ENCODE results near the gene IGFL3. TPM values are rescaled to one million over a fixed set of nuclear protein-coding genes. Genes with fewer than 3 reads are reported as not detected.
"Not testable (repeated sequence)": the region's sequence is repeated elsewhere in the genome, so short reads cannot be mapped to it uniquely, and the experiment has no call there.

Gene IGFL3
- total RNA-seq (2021): 0.96 TPM in 1 of 2 replicates, not detected in the other
- percentile 38 among the genes with signal in this experiment for Bru-seq, nascent RNA
- percentile 23 among the genes with signal in this experiment for BruChase-seq, experiment 1, labeled RNA remaining after a 2-hour chase
- BruChase-seq, experiment 2, labeled RNA remaining after a 6-hour chase: percentile 47 among the genes with signal in this experiment
- long read RNA-seq, partial matches to known transcripts: 1 of 1 reads
- long read RNA-seq, other reads (novel, unspliced or antisense): 0 of 1 reads

GRCh38 chr19:46124638-46125115 lies at the start of gene IGFL3:
TSS of gene IGFL3 (minus strand) at chr19:46124688. CDS start at chr19:46124649, 39 bp downstream.
- Histone ChIP-seq H3K4me3 (no peak within 1 kb of the TSS), H3K27me3 (ENCODE audit: insufficient read depth, low read depth) (no peaks in the 10 kb centered on the region)
- intact Hi-C loops (cut with micrococcal nuclease; ENCODE audit: unreplicated experiment): no loop called here

GRCh38 chr19:46173886-46174480 lies 49.5 kb upstream of the IGFL3 start:
- BruUV-seq (replicated peaks): no TSS peak
- Histone ChIP-seq H3K9me2 (ENCODE audit: insufficient read depth) (no peaks in the 10 kb centered on the region), H3K27ac (no peak overlapping the region), H3K79me2 (ENCODE audit: low read depth) (no peaks in the 10 kb centered on the region), H3K36me3 (ENCODE audit: low read depth) (no peaks in the 10 kb centered on the region), H3K4me2 (peak overlapping the region; percentile 24), H3K27me3 (ENCODE audit: insufficient read depth, low read depth) (no peaks in the 10 kb centered on the region), H2AFZ (no peak overlapping the region), H3K4me3 (no peak overlapping the region), H3K9me3 (ENCODE audit: insufficient read depth, low read depth) (peaks cover 7% of the 10 kb centered on the region; the same call in 1 of the 2 replicates), H4K20me1 (ENCODE audit: insufficient read depth) (no peaks in the 10 kb centered on the region), H3K4me1 (replicated peaks; ENCODE audit: insufficient read depth) (peaks cover 11% of the 10 kb centered on the region), H3F3A (ENCODE audit: insufficient read depth, low read depth) (no peaks in the 10 kb centered on the region; the same call in 1 of the 2 replicates)
- DNase-seq: no peak
- ChIA-PET CTCF (no interaction called here), POLR2A (ENCODE audit: unreplicated experiment) (interaction anchor here (0.6 kb wide), 1 partner anchor 15 kb away, joined by 3 read pairs; no protein-coding TSS in a partner anchor)
- no peak for TF ChIP-seq CTCF (conservative IDR thresholded peaks at IDR 0.05)
- TF ChIP-seq EZH2 (IDR thresholded peaks at IDR 0.05; ENCODE audit: low read depth): no peak
- intact Hi-C loops (cut with micrococcal nuclease; ENCODE audit: unreplicated experiment): no loop called here

More at GRCh38 chr19:46124638-46125115, at the start of gene IGFL3:
- ChIA-PET CTCF (no interaction called here), POLR2A (ENCODE audit: unreplicated experiment) (no interaction called here)
- no peaks in the 10 kb centered on the region for H3K79me2 ChIP-seq (ENCODE audit: low read depth)
- H3K27ac ChIP-seq: no peak within 1 kb of the TSS
- no peaks in the 10 kb centered on the region for H4K20me1 ChIP-seq (ENCODE audit: insufficient read depth)
- no peak within 1 kb of the TSS for H3K4me2 ChIP-seq
- TF ChIP-seq CTCF (conservative IDR thresholded peaks at IDR 0.05) (no peak), EZH2 (IDR thresholded peaks at IDR 0.05; ENCODE audit: low read depth) (no peak)
- no peaks in the 10 kb centered on the region for H3F3A ChIP-seq (ENCODE audit: insufficient read depth, low read depth)
- H2AFZ ChIP-seq: no peak within 1 kb of the TSS; the same call in 1 of the 2 replicates
- no TSS peak for BruUV-seq (replicated peaks)
- no peaks in the 10 kb centered on the region for H3K36me3 ChIP-seq (ENCODE audit: low read depth)
- no peak for DNase-seq
- no peaks in the 10 kb centered on the region for H3K4me1 ChIP-seq (replicated peaks; ENCODE audit: insufficient read depth)
- H3K9me3 ChIP-seq (ENCODE audit: insufficient read depth, low read depth): no peaks in the 10 kb centered on the region
- H3K9me2 ChIP-seq (ENCODE audit: insufficient read depth): no peaks in the 10 kb centered on the region

GRCh38 chr19:46162731-46163130 lies 38.2 kb upstream of the IGFL3 start:
- H3K9me2 ChIP-seq (ENCODE audit: insufficient read depth): no peaks in the 10 kb centered on the region
- no peak overlapping the region for H3K4me2 ChIP-seq
- H3K27ac ChIP-seq: no peak overlapping the region
- H3K27me3 ChIP-seq (ENCODE audit: insufficient read depth, low read depth): no peaks in the 10 kb centered on the region
- no peaks in the 10 kb centered on the region for H3F3A ChIP-seq (ENCODE audit: insufficient read depth, low read depth)
- CTCF ChIA-PET: no interaction called here
- no peaks in the 10 kb centered on the region for H3K4me1 ChIP-seq (replicated peaks; ENCODE audit: insufficient read depth)
- no peak overlapping the region for H2AFZ ChIP-seq
- no peaks in the 10 kb centered on the region for H3K79me2 ChIP-seq (ENCODE audit: low read depth)
- BruUV-seq (replicated peaks): no TSS peak
- DNase-seq: no peak
- intact Hi-C loops (cut with micrococcal nuclease; ENCODE audit: unreplicated experiment): no loop called here
- H3K36me3 ChIP-seq (ENCODE audit: low read depth): no peaks in the 10 kb centered on the region
- peaks cover 8% of the 10 kb centered on the region; the same call in 1 of the 2 replicates for H3K9me3 ChIP-seq (ENCODE audit: insufficient read depth, low read depth)
- POLR2A ChIA-PET (ENCODE audit: unreplicated experiment): interaction anchor here (0.7 kb wide), 1 partner anchor 102 kb away, joined by 3 read pairs; no protein-coding TSS in a partner anchor
- no peaks in the 10 kb centered on the region for H4K20me1 ChIP-seq (ENCODE audit: insufficient read depth)
- no peak for TF ChIP-seq CTCF (conservative IDR thresholded peaks at IDR 0.05)
- TF ChIP-seq EZH2 (IDR thresholded peaks at IDR 0.05; ENCODE audit: low read depth): no peak
- no peak overlapping the region for H3K4me3 ChIP-seq

- H3K9me3 ChIP-seq (ENCODE audit: insufficient read depth, low read depth); H3K4me3 ChIP-seq; H3K4me1 ChIP-seq (replicated peaks; ENCODE audit: insufficient read depth); H3K27ac ChIP-seq; BruUV-seq (replicated peaks); H3K27me3 ChIP-seq (ENCODE audit: insufficient read depth, low read depth); DNase-seq; H3K79me2 ChIP-seq (ENCODE audit: low read depth); H2AFZ ChIP-seq; CTCF ChIA-PET; POLR2A ChIA-PET (ENCODE audit: unreplicated experiment); H3K4me2 ChIP-seq; H4K20me1 ChIP-seq (ENCODE audit: insufficient read depth); H3K9me2 ChIP-seq (ENCODE audit: insufficient read depth); H3K36me3 ChIP-seq (ENCODE audit: low read depth); intact Hi-C loops (cut with micrococcal nuclease; ENCODE audit: unreplicated experiment); H3F3A ChIP-seq (ENCODE audit: insufficient read depth, low read depth): not testable (repeated sequence)
Measured at GRCh38 chr19:46161642-46162257, 37.3 kb upstream of the IGFL3 start.

Data from PC-9 (cell line).